ENCODE measurements around the gene KCNIP1.

KCNIP1 gene

DNA sequence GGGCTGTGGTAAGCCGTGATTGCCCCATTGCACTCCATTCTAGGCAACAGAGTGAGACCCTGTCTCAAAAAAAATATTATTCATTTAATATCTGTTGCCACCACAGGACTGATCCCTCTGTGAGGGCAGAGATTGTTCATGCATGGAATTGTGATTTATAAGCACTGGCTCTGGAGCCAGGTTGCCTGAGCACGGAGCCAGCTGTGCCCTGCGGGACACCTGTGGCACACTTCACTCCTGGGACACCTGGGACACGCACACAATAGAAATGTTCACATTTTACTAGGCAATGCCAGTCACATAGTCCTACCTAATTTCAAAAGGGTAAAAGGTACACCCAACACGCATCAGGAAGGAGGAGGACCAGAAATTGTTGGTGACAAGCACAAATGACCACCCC lies 196.7 kb downstream of the KCNIP1 start:
- TF ChIP-seq EZH2phosphoT487 (IDR thresholded peaks at IDR 0.05; ENCODE audit: borderline replicate concordance): no peak
- TF ChIP-seq CTCF (conservative IDR thresholded peaks at IDR 0.05; ENCODE audit: low read length): no peak
- no peaks in the 10 kb centered on the region for H4K20me1 ChIP-seq (ENCODE audit: insufficient read depth, low read length, poor library complexity, severe bottlenecking)
- no peak overlapping the region for H3K9ac ChIP-seq (ENCODE audit: low read depth, low read length, poor library complexity, severe bottlenecking)
- no peak overlapping the region for H3K4me2 ChIP-seq (ENCODE audit: low read depth, low read length, poor library complexity, severe bottlenecking)
- no peaks in the 10 kb centered on the region for H3K79me2 ChIP-seq (ENCODE audit: insufficient read depth, low read length)
- H3K4me3 ChIP-seq (ENCODE audit: low read length, poor library complexity, severe bottlenecking): no peak overlapping the region
- no peaks in the 10 kb centered on the region for H3K36me3 ChIP-seq (ENCODE audit: insufficient read depth, low read length)
- no peaks in the 10 kb centered on the region for H3K4me1 ChIP-seq (ENCODE audit: insufficient read depth, low read length, poor library complexity, severe bottlenecking)
- no peak overlapping the region for H2AFZ ChIP-seq (ENCODE audit: low read length)
- H3F3A ChIP-seq (ENCODE audit: low read depth): no peaks in the 10 kb centered on the region
- no peaks in the 10 kb centered on the region for H3K27me3 ChIP-seq (ENCODE audit: insufficient read depth, low read length, poor library complexity, severe bottlenecking)
- H3K9me3 ChIP-seq (ENCODE audit: insufficient read depth, low read depth, low read length): no peaks in the 10 kb centered on the region
- no peaks in the 10 kb centered on the region for H3K9me2 ChIP-seq (replicated peaks; ENCODE audit: low read depth, low read length)

- no peak overlapping the region for H2AFZ ChIP-seq (ENCODE audit: low read length)
- H3K79me2 ChIP-seq (ENCODE audit: insufficient read depth, low read length): no peaks in the 10 kb centered on the region
- no peaks in the 10 kb centered on the region for H3K9me2 ChIP-seq (replicated peaks; ENCODE audit: low read depth, low read length)
- TF ChIP-seq EZH2phosphoT487 (IDR thresholded peaks at IDR 0.05; ENCODE audit: borderline replicate concordance) (no peak), CTCF (conservative IDR thresholded peaks at IDR 0.05; ENCODE audit: low read length) (no peak)
- H3K4me2 ChIP-seq (ENCODE audit: low read depth, low read length, poor library complexity, severe bottlenecking): no peak overlapping the region
- H3K36me3 ChIP-seq (ENCODE audit: insufficient read depth, low read length): no peaks in the 10 kb centered on the region
- H3F3A ChIP-seq (ENCODE audit: low read depth): no peaks in the 10 kb centered on the region
- no peaks in the 10 kb centered on the region for H4K20me1 ChIP-seq (ENCODE audit: insufficient read depth, low read length, poor library complexity, severe bottlenecking)
- H3K4me3 ChIP-seq (ENCODE audit: low read length, poor library complexity, severe bottlenecking): no peak overlapping the region
- no peak overlapping the region for H3K9ac ChIP-seq (ENCODE audit: low read depth, low read length, poor library complexity, severe bottlenecking)
- H3K9me3 ChIP-seq (ENCODE audit: insufficient read depth, low read depth, low read length): no peaks in the 10 kb centered on the region
- no peaks in the 10 kb centered on the region for H3K27me3 ChIP-seq (ENCODE audit: insufficient read depth, low read length, poor library complexity, severe bottlenecking)
- H3K4me1 ChIP-seq (ENCODE audit: insufficient read depth, low read length, poor library complexity, severe bottlenecking): no peaks in the 10 kb centered on the region
These were observed 197.5 kb downstream of the KCNIP1 start for GRCh38 chr5:170701334-170701733.

DNA sequence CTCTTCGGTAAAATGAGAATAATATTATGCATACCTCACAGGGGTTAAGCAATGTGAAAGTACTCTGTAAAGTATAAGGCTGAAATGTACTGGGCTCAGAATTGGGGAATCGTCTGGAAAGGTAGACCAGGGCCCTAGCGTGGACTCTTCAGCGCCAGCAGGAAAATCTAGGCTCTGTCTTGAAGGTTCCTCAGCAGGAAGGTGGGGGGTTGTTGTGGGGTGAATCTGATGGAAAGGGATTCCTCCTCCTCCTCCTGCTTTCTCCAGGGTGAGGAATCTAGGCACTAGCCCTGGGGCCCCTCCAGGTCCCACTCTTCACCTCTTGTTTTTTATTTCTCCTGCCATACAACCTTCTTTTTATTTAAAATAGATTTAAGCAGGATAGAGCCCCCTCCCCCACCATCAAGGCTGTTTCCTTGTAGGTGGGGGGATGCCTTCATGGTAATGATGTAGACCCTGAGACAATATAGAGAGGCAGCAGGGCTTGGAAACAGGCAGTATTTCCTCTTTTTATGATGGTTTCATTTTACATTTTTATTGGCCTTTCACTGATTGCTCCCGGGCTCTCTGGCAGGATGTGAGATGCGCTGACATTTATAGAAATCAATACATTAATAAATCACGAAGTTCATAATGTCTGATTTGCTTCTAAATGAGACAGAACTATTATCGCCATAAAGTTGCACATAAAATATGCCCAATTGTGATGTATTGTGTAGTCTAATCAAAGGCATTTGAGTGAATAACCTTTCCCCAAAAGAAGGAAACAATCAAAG lies 200.8 kb downstream of the KCNIP1 start:
- Histone ChIP-seq H2AFZ (ENCODE audit: low read length) (no peak overlapping the region), H3K9me3 (ENCODE audit: insufficient read depth, low read depth, low read length) (no peaks in the 10 kb centered on the region), H3F3A (ENCODE audit: low read depth) (no peaks in the 10 kb centered on the region), H3K4me2 (ENCODE audit: low read depth, low read length, poor library complexity, severe bottlenecking) (no peak overlapping the region), H3K79me2 (ENCODE audit: insufficient read depth, low read length) (no peaks in the 10 kb centered on the region), H3K27me3 (ENCODE audit: insufficient read depth, low read length, poor library complexity, severe bottlenecking) (no peaks in the 10 kb centered on the region), H3K9ac (ENCODE audit: low read depth, low read length, poor library complexity, severe bottlenecking) (no peak overlapping the region), H4K20me1 (ENCODE audit: insufficient read depth, low read length, poor library complexity, severe bottlenecking) (no peaks in the 10 kb centered on the region), H3K4me3 (ENCODE audit: low read length, poor library complexity, severe bottlenecking) (no peak overlapping the region), H3K36me3 (ENCODE audit: insufficient read depth, low read length) (no peaks in the 10 kb centered on the region), H3K9me2 (replicated peaks; ENCODE audit: low read depth, low read length) (no peaks in the 10 kb centered on the region), H3K4me1 (ENCODE audit: insufficient read depth, low read length, poor library complexity, severe bottlenecking) (no peaks in the 10 kb centered on the region)
- TF ChIP-seq CTCF (conservative IDR thresholded peaks at IDR 0.05; ENCODE audit: low read length) (no peak), EZH2phosphoT487 (IDR thresholded peaks at IDR 0.05; ENCODE audit: borderline replicate concordance) (no peak)

All from Loucy (cell line).